IMR-90 (cell line): ENCODE data around the gene SNAPIN. TPM values are rescaled to one million over a fixed set of nuclear protein-coding genes. Genes with fewer than 3 reads are reported as not detected.

Source experiments
- ATAC-seq: fragments of 200-7000 bp; cut with Tn5 transposase; 2 replicates; pipeline ENCODE4 v1.9.1; 2020; ENCODE audit warnings: low read depth, mild to moderate bottlenecking, moderate library complexity
- BruUV-seq: library from RNA; stranded (reverse); fragments of 400-500 nt; replicated peaks from 2 replicates; lab custom pipeline; 2021; lab: Mats Ljungman, UMichigan
- CTCF ChIA-PET: fragments of 300-600 bp; formaldehyde crosslinking; extraction: SDS; loops from one replicate; lab custom pipeline; 2021; ENCODE audit warnings: antibody characterized with exemption; lab: Yijun Ruan, JAX
- POLR2A ChIA-PET: fragments of 300-600 bp; sonication (Branson Sonifier 250); formaldehyde crosslinking; loops from one replicate; lab custom pipeline; 2022; ENCODE audit warnings: antibody characterized with exemption; ENCODE audit not compliant: unreplicated experiment; lab: Charles Lee
- DNase-seq: peaks from one replicate; pipeline ENCODE4 v3.0.0; 2013
- H2AFZ ChIP-seq: replicated peaks from 2 replicates; pipeline ENCODE3; 2013; ENCODE audit warnings: low read length, mild to moderate bottlenecking; ENCODE audit not compliant: poor library complexity
- H2AK5ac ChIP-seq: 2 replicates; pipeline ENCODE4 v1.6.1; 2013; ENCODE audit warnings: low read depth, low read length, inconsistent platforms
- H2AK9ac ChIP-seq: replicated peaks from 2 replicates; pipeline ENCODE3; 2013; ENCODE audit warnings: mild to moderate bottlenecking, low read depth, low read length, moderate library complexity; ENCODE audit not compliant: poor library complexity
- H2BK120ac ChIP-seq: 2 replicates; pipeline ENCODE4 v1.6.1; 2013; ENCODE audit warnings: low read depth, low read length, inconsistent platforms
- H2BK15ac ChIP-seq: 3 replicates; pipeline ENCODE4 v1.6.1; 2013; ENCODE audit warnings: low read depth, low read length, inconsistent platforms
- H2BK20ac ChIP-seq: 2 replicates; pipeline ENCODE4 v1.6.1; 2013; ENCODE audit warnings: low read depth, mild to moderate bottlenecking, inconsistent platforms, low read length, moderate library complexity
- H2BK5ac ChIP-seq: 2 replicates; pipeline ENCODE4 v1.6.1; 2013; ENCODE audit warnings: mild to moderate bottlenecking, low read depth, low read length, inconsistent platforms; ENCODE audit not compliant: poor library complexity, severe bottlenecking
- H3K14ac ChIP-seq: replicated peaks from 2 replicates; pipeline ENCODE4 v1.6.1; 2013; ENCODE audit warnings: low read depth, low read length, inconsistent platforms
- H3K18ac ChIP-seq: 2 replicates; pipeline ENCODE4 v1.6.1; 2013; ENCODE audit warnings: low read depth, low read length, control low read depth
- H3K23ac ChIP-seq: 2 replicates; pipeline ENCODE4 v1.6.1; 2013; ENCODE audit warnings: low read depth, low read length, inconsistent platforms
- H3K27ac ChIP-seq: 2 replicates; pipeline ENCODE4 v1.5.1; 2013; ENCODE audit warnings: mild to moderate bottlenecking, control low read depth, low read length; ENCODE audit not compliant: insufficient read depth
- H3K27me3 ChIP-seq: 2 replicates; pipeline ENCODE4 v1.6.1; 2013; ENCODE audit warnings: low read length; ENCODE audit not compliant: control insufficient read depth, insufficient read depth
- H3K36me3 ChIP-seq: 2 replicates; pipeline ENCODE4 v1.6.1; 2013; ENCODE audit warnings: low read length, mixed read lengths; ENCODE audit not compliant: control insufficient read depth, insufficient read depth
- H3K4ac ChIP-seq: 2 replicates; pipeline ENCODE4 v1.6.1; 2013; ENCODE audit warnings: low read depth, low read length, inconsistent platforms
- H3K4me1 ChIP-seq: 2 replicates; pipeline ENCODE4 v1.6.1; 2013; ENCODE audit warnings: low read length, mixed read lengths; ENCODE audit not compliant: control insufficient read depth, insufficient read depth
- H3K4me2 ChIP-seq: 2 replicates; pipeline ENCODE4 v1.6.1; 2013; ENCODE audit warnings: low read depth, mild to moderate bottlenecking, control low read depth, low read length, moderate library complexity
- H3K4me3 ChIP-seq: 2 replicates; pipeline ENCODE4 v1.5.1; 2013; ENCODE audit warnings: low read depth, mild to moderate bottlenecking, control low read depth, low read length, moderate library complexity; ENCODE audit not compliant: insufficient read depth
- H3K56ac ChIP-seq: 2 replicates; pipeline ENCODE4 v1.6.1; 2013; ENCODE audit warnings: low read length, inconsistent platforms; ENCODE audit not compliant: insufficient read depth; ENCODE audit errors: extremely low read depth
- H3K79me1 ChIP-seq, 2 experiments: 2 replicates each; pipeline ENCODE4 v1.6.1; 2013; ENCODE audit warnings: low read length in 2 of 2, inconsistent platforms in 1 of 2, low read depth in 1 of 2
- H3K9ac ChIP-seq: 2 replicates; pipeline ENCODE4 v1.6.1; 2013; ENCODE audit warnings: low read depth, low read length, control low read depth
- H3K9me1 ChIP-seq: 2 replicates; pipeline ENCODE4 v1.6.1; 2013; ENCODE audit warnings: low read length, inconsistent platforms; ENCODE audit not compliant: insufficient read depth
- H3K9me3 ChIP-seq: 2 replicates; pipeline ENCODE4 v1.6.1; 2013; ENCODE audit warnings: low read length; ENCODE audit not compliant: control insufficient read depth, insufficient read depth
- H4K20me1 ChIP-seq: 2 replicates; pipeline ENCODE4 v1.6.1; 2013; ENCODE audit warnings: low read length, inconsistent platforms; ENCODE audit not compliant: insufficient read depth
- H4K5ac ChIP-seq: 2 replicates; pipeline ENCODE4 v1.6.1; 2013; ENCODE audit warnings: mild to moderate bottlenecking, low read depth, low read length, control low read depth
- H4K8ac ChIP-seq, 2 experiments: 2 replicates each; pipeline ENCODE4 v1.6.1; 2013; ENCODE audit warnings: low read depth in 2 of 2, low read length in 2 of 2, control low read depth in 1 of 2, inconsistent platforms in 1 of 2
- H4K91ac ChIP-seq: 2 replicates; pipeline ENCODE4 v1.6.1; 2013; ENCODE audit warnings: low read depth, low read length, inconsistent platforms; ENCODE audit not compliant: insufficient read depth
- BHLHE40 ChIP-seq: fragments of 150-350 bp; IDR thresholded peaks from 2 replicates; pipeline ENCODE4 v1.6.1; 2016; ENCODE audit warnings: mild to moderate bottlenecking, low read depth, low read length
- WGBS, 2 experiments: methylation state at CpG; one replicate each; pipeline versions ENCODE4 v1.1.5 to v1.1.7; 2013; ENCODE audit warnings: missing lambda C conversion rate in 2 of 2; ENCODE audit not compliant: insufficient read length in 1 of 2; ENCODE audit errors: extremely low coverage in 2 of 2; 5-methylcytosine and 5-hydroxymethylcytosine counted together
- dilution Hi-C: fragments of 300-500 bp; cut with HindIII; formaldehyde crosslinking; loops from one replicate; pipeline ENCODE4 v1.14.3; 2018; ENCODE audit warnings: low sequenced_read_pairs; ENCODE audit not compliant: unreplicated experiment
- in situ Hi-C: fragments of 300-500 bp; cut with MboI; formaldehyde crosslinking; loops from 3 replicates; pipeline ENCODE4 v1.14.3; 2019; ENCODE audit warnings: low sequenced_read_pairs, inconsistent platforms, mixed read lengths
- intact Hi-C: fragments of 100-400 bp; cut with micrococcal nuclease; formaldehyde crosslinking; loops from 2 replicates; pipeline ENCODE4 v1.10.0; 2022
- polyA plus RNA-seq, 3 experiments: library from polyadenylated mRNA; depleted of rRNA; stranded (reverse); fragments of >200 nt; gene quantifications; 2 replicates each; pipeline ENCODE4 v1.2.3, GENCODE V29; 2012; ENCODE audit warnings: low replicate concordance in 1 of 3
- total RNA-seq: library from RNA; depleted of rRNA; stranded (reverse); fragments of >200 nt; gene quantifications from 2 replicates; pipeline ENCODE4 v1.2.3, GENCODE V29; 2012
- TF ChIP-seq, protein P1 (sequence below): fragments of 150-350 bp; IDR thresholded peaks from 2 replicates; pipeline ENCODE4 v1.6.1; 2017; ENCODE audit warnings: mild to moderate bottlenecking, antibody characterized with exemption, low read length, low read depth

SNAPIN gene
- total and polyA plus RNA-seq, 2 of the 4 experiments (the other 2 are of a cell fraction) = 37.4 to 40.9 TPM

DNA sequence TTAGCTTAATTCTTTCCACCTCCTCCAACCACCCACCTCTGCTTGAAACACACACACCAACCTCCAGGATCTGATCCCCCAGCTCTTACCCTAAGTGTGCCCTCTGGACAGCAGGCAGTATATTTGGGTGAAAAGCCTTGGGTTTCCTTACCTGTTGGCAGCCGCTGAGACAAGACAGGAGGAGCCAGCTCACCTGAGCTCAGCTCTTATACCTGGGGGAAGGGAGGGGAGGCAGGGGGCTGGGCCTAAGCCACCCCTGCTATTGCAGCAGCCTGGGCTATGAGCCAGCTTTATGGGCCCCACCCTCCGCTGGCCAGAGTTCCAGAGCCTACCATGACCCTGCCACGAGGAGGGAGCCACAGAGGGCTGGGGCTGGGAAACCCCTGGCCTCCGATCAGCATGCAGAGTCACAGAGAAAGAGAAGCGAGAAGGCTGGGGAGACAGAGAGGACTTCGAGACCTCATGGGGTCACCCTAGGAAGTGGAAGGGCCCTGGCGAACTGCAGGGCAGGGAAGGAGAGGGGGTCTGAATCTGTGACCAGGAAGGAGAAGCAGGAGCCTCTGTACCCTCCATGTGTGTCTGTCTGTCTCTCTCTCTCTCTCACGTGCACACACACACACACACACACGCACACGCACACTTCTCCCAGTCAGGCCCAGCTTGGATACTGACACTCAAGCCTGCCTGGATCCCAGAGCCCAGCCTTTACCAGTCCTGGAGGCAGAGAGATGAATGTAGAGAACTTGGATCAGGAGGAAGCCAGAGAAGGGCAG, 42.2 kb upstream of the SNAPIN start, which contains the start of gene S100A14:
Gene S100A14, minus strand, starts transcription at position 182 of the 773 bp plus-strand sequence. CDS start 467 bp downstream, outside the sequence.
- H2AK5ac ChIP-seq = peak within 1 kb of the TSS; percentile 48
- H3K4me1 ChIP-seq = peaks cover 13% of the 10 kb centered on the region
- H2BK120ac ChIP-seq = peak within 1 kb of the TSS; percentile 26; the same call in 1 of the 2 replicates
- dilution Hi-C loops = no loop called here
- BruUV-seq = no TSS peak
- peak within 1 kb of the TSS; percentile 88 for H2AK9ac ChIP-seq
- no peak within 1 kb of the TSS for H3K4me2 ChIP-seq
- no peak within 1 kb of the TSS for H3K27ac ChIP-seq
- H2AFZ ChIP-seq = peak within 1 kb of the TSS; percentile 47
- no peak within 1 kb of the TSS for H2BK15ac ChIP-seq
- 0 out of 2 replicates have a peak within 1 kb of the TSS, but pooled peaks have one; percentile 7 for H3K23ac ChIP-seq
- H4K20me1 ChIP-seq = no peaks in the 10 kb centered on the region
- DNase-seq (no peak), ATAC-seq (no peak)
- no peak within 1 kb of the TSS for H3K9ac ChIP-seq
- H3K27me3 ChIP-seq = no peaks in the 10 kb centered on the region
- POLR2A ChIA-PET = no interaction called here
- H4K91ac ChIP-seq = peak within 1 kb of the TSS; percentile 32
- no peak within 1 kb of the TSS for H3K14ac ChIP-seq
- in situ Hi-C loops = no loop called here
- peaks cover 18% of the 10 kb centered on the region for H3K36me3 ChIP-seq
- no peaks in the 10 kb centered on the region for H3K9me1 ChIP-seq
- peak within 1 kb of the TSS; percentile 40 for H3K4ac ChIP-seq
- H3K9me3 ChIP-seq = no peaks in the 10 kb centered on the region
- H3K4me3 ChIP-seq = no peak within 1 kb of the TSS
- TF ChIP-seq, protein P1, sequence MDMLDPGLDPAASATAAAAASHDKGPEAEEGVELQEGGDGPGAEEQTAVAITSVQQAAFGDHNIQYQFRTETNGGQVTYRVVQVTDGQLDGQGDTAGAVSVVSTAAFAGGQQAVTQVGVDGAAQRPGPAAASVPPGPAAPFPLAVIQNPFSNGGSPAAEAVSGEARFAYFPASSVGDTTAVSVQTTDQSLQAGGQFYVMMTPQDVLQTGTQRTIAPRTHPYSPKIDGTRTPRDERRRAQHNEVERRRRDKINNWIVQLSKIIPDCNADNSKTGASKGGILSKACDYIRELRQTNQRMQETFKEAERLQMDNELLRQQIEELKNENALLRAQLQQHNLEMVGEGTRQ = no peak
- TF ChIP-seq BHLHE40 = peak; percentile 66
- CTCF ChIA-PET = interaction anchor here (0.8 to 0.9 kb wide), 2 partner anchors 11 to 40 kb away, joined by 3 read pairs; partner anchors contain the start of gene S100A13
- H3K79me1 ChIP-seq = peaks cover 6 to 14% of the 10 kb centered on the region in 2 experiments
- H3K18ac ChIP-seq = no peak within 1 kb of the TSS
- peak within 1 kb of the TSS in 1 of 2 experiments; percentile 19; a peak in 1 of 4 replicates for H4K8ac ChIP-seq
- intact Hi-C loops = no loop called here
- no peak within 1 kb of the TSS for H2BK5ac ChIP-seq
- peak within 1 kb of the TSS; percentile 44 for H4K5ac ChIP-seq
- H3K56ac ChIP-seq = no peak within 1 kb of the TSS
- no peak within 1 kb of the TSS for H2BK20ac ChIP-seq
- 90% methylated on average over 2 of the region's 10 CpGs; no CpG with 5 or more reads in 1 of the 2 experiments for WGBS, 2 experiments
